HG02759 (cell line): ENCODE results near the gene IL17B.

ENCODE experiments used
- ATAC-seq: cut with Tn5 transposase; IDR thresholded peaks from one replicate; pipeline ENCODE4 v1.9.1; 2021; ENCODE audit warnings: mild to moderate bottlenecking, moderate library complexity; ENCODE audit not compliant: unreplicated experiment

IL17B gene

GRCh38 chr5:149325894-149326293, 53.2 kb downstream of the IL17B start:
- ATAC-seq = no peak

GRCh38 chr5:149325166-149325735, 53.8 kb downstream of the IL17B start:
- no peak for ATAC-seq

- no peak for ATAC-seq
Measured at GRCh38 chr5:149324641-149325040, 54.5 kb downstream of the IL17B start.
